Ishikawa (cell line): ENCODE data around the gene TMEM209.

Source experiments
- CEBPB ChIP-seq: IDR thresholded peaks from 2 replicates; pipeline ENCODE4 v1.6.1; 2012
- CREB1 ChIP-seq: IDR thresholded peaks from 2 replicates; pipeline ENCODE4 v1.6.1; 2012; ENCODE audit warnings: low read depth
- EGR1 ChIP-seq: IDR thresholded peaks from 2 replicates; pipeline ENCODE4 v1.6.1; 2012
- EP300 ChIP-seq: IDR thresholded peaks from 2 replicates; pipeline ENCODE4 v1.6.1; 2012; ENCODE audit warnings: borderline replicate concordance
- FOXM1 ChIP-seq: IDR thresholded peaks from 2 replicates; pipeline ENCODE4 v1.6.1; 2012; ENCODE audit warnings: low read depth, borderline replicate concordance
- NFIC ChIP-seq: IDR thresholded peaks from 2 replicates; pipeline ENCODE4 v1.6.1; 2012
- RAD21 ChIP-seq: IDR thresholded peaks from 2 replicates; pipeline ENCODE4 v1.6.1; 2012; ENCODE audit warnings: low read depth
- TAF1 ChIP-seq: IDR thresholded peaks from 2 replicates; pipeline ENCODE4 v1.6.1; 2012; ENCODE audit warnings: low read depth, mild to moderate bottlenecking
- TCF12 ChIP-seq: IDR thresholded peaks from 2 replicates; pipeline ENCODE4 v1.6.1; 2012; ENCODE audit warnings: low read depth
- TEAD4 ChIP-seq: IDR thresholded peaks from 2 replicates; pipeline ENCODE4 v1.6.1; 2012
- YY1 ChIP-seq: IDR thresholded peaks from 2 replicates; pipeline ENCODE4 v1.6.1; 2012; ENCODE audit warnings: low read depth
- ZBTB7A ChIP-seq: IDR thresholded peaks from 2 replicates; pipeline ENCODE4 v1.6.1; 2012; ENCODE audit warnings: low read depth
- TF ChIP-seq, protein P1 (sequence below): IDR thresholded peaks from 2 replicates; pipeline ENCODE4 v1.6.1; 2012; ENCODE audit warnings: low read depth, mild to moderate bottlenecking
- TF ChIP-seq, protein P2 (sequence below): IDR thresholded peaks from 2 replicates; pipeline ENCODE4 v1.6.1; 2012
- TF ChIP-seq, protein P3 (sequence below): IDR thresholded peaks from 2 replicates; pipeline ENCODE4 v1.6.1; 2012

TMEM209 gene

GRCh38 chr7:130187360-130187759 lies 17.8 kb downstream of the TMEM209 start:
- no peak for TF ChIP-seq TEAD4
- no peak for TF ChIP-seq CEBPB
- no peak for TF ChIP-seq TAF1
- TF ChIP-seq, protein P1, sequence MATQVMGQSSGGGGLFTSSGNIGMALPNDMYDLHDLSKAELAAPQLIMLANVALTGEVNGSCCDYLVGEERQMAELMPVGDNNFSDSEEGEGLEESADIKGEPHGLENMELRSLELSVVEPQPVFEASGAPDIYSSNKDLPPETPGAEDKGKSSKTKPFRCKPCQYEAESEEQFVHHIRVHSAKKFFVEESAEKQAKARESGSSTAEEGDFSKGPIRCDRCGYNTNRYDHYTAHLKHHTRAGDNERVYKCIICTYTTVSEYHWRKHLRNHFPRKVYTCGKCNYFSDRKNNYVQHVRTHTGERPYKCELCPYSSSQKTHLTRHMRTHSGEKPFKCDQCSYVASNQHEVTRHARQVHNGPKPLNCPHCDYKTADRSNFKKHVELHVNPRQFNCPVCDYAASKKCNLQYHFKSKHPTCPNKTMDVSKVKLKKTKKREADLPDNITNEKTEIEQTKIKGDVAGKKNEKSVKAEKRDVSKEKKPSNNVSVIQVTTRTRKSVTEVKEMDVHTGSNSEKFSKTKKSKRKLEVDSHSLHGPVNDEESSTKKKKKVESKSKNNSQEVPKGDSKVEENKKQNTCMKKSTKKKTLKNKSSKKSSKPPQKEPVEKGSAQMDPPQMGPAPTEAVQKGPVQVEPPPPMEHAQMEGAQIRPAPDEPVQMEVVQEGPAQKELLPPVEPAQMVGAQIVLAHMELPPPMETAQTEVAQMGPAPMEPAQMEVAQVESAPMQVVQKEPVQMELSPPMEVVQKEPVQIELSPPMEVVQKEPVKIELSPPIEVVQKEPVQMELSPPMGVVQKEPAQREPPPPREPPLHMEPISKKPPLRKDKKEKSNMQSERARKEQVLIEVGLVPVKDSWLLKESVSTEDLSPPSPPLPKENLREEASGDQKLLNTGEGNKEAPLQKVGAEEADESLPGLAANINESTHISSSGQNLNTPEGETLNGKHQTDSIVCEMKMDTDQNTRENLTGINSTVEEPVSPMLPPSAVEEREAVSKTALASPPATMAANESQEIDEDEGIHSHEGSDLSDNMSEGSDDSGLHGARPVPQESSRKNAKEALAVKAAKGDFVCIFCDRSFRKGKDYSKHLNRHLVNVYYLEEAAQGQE: no peak
- no peak for TF ChIP-seq TCF12
- TF ChIP-seq RAD21: no peak
- no peak for TF ChIP-seq NFIC
- no peak for TF ChIP-seq FOXM1
- TF ChIP-seq YY1: no peak
- TF ChIP-seq, protein P2, sequence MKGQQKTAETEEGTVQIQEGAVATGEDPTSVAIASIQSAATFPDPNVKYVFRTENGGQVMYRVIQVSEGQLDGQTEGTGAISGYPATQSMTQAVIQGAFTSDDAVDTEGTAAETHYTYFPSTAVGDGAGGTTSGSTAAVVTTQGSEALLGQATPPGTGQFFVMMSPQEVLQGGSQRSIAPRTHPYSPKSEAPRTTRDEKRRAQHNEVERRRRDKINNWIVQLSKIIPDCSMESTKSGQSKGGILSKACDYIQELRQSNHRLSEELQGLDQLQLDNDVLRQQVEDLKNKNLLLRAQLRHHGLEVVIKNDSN: no peak
- TF ChIP-seq CREB1: no peak
- no peak for TF ChIP-seq EP300
- TF ChIP-seq EGR1: no peak
- TF ChIP-seq, protein P3, sequence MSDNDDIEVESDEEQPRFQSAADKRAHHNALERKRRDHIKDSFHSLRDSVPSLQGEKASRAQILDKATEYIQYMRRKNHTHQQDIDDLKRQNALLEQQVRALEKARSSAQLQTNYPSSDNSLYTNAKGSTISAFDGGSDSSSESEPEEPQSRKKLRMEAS: no peak
- no peak for TF ChIP-seq ZBTB7A

GRCh38 chr7:130182990-130183389 lies 22.2 kb downstream of the TMEM209 start:
- TF ChIP-seq EGR1 (no peak), TAF1 (no peak), TCF12 (no peak), EP300 (no peak), FOXM1 (no peak), CEBPB (no peak), TEAD4 (no peak), NFIC (no peak), YY1 (no peak), ZBTB7A (no peak), CREB1 (no peak), RAD21 (no peak)
- TF ChIP-seq, protein P2: no peak
- TF ChIP-seq, protein P3: no peak
- TF ChIP-seq, protein P1: no peak

DNA sequence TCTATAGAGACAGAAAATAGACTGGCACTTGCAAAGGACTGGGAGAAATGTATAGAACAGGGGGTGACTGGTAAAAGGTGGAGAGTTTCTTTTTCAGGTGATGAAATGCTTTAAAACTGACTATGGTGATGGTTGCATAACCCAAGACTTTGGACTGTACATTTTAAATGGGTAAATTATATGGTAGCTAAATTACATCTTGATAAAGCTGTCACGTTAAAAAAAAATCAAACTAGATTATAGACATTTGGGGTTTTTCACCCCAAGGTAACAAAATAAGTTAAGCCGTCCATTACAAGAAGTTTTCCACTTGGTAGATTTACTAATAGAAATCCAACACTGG lies 24.0 kb downstream of the TMEM209 start:
- TF ChIP-seq CREB1: no peak
- no peak for TF ChIP-seq TAF1
- TF ChIP-seq EP300: no peak
- no peak for TF ChIP-seq YY1
- TF ChIP-seq, protein P3: no peak
- no peak for TF ChIP-seq TCF12
- TF ChIP-seq RAD21: no peak
- TF ChIP-seq ZBTB7A: no peak
- no peak for TF ChIP-seq TEAD4
- TF ChIP-seq FOXM1: no peak
- TF ChIP-seq NFIC: no peak
- TF ChIP-seq CEBPB: no peak

- TF ChIP-seq, protein P2: no peak
- TF ChIP-seq RAD21 (no peak), ZBTB7A (no peak), EP300 (no peak)
Observed at GRCh38 chr7:130180571-130181262, 24.5 kb downstream of the TMEM209 start.

GRCh38 chr7:130179631-130180030 lies 25.6 kb downstream of the TMEM209 start:
- TF ChIP-seq TEAD4 (no peak), EP300 (no peak), CREB1 (no peak), FOXM1 (no peak), ZBTB7A (no peak), CEBPB (no peak), TAF1 (no peak)
- TF ChIP-seq, protein P3: no peak
